Measurements from ENCODE around the gene THAP7. TPM values are rescaled to one million over a fixed set of nuclear protein-coding genes. Genes with fewer than 3 reads are reported as not detected.

Gene THAP7
- total and polyA plus RNA-seq, 2 donors (not counting 3 experiments of a cell fraction or from before 2014, with no cell fraction given): 13.5 to 24.4 TPM

DNA sequence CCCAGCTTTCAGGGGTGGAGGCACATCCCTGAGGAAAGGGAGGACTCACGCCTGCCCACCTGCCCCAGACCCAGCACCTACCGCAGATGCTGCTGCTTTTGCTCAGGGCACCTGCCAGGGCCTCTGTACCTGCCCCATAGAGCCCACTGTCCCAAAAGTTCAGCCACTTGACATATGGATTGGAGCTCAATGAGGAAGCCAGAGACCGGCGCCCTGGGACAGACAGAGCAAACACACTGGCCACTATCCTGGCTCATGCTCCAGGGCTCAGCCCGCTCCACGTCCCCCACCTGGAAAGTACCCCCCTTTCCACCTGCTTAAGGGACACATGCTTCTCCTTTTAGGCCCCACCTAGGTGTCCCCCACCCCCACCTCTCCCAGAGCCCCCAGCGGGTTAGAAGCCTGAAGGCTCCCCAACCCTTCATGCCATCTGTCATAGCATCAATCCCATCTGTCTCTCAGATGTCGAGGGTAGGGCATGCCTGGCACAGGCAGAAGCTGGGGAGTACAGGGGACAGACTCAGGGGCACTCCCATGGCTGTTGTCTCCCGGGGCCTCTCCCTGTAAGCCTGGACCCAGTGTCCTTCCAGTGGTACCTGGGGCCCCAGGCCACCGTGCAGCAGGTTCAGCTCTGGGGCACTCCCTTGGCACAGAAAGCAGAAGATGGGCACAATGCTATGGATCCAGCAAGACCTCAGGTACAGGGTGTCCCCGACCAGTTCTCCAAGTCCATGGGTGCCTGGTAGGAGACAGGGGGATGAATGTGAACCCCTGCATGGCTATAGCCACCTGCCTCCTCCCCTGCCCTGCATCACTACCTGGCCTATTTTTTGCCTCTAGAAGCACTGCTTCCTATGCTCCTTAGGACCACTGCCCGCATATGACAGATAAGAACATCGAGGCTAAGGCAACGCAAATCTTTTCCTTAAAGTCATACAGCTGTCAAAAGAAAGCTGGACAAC lies 10.8 kb upstream of the THAP7 start:
- Histone ChIP-seq H3K4me1 (ENCODE audit: control insufficient read depth, extremely low read depth, insufficient read depth, low read length) (peaks cover 13% of the 10 kb centered on the region), H3K4me2 (ENCODE audit: insufficient read depth, low read length) (no peak overlapping the region), H4K20me1 (replicated peaks; ENCODE audit: control insufficient read depth, extremely low read depth, insufficient read depth, low read length) (no peaks in the 10 kb centered on the region), H3K79me2 (ENCODE audit: control insufficient read depth, insufficient read depth, low read length) (no peaks in the 10 kb centered on the region), H3K27ac (ENCODE audit: insufficient read depth, low read depth, low read length) (no peak overlapping the region), H3K9ac (replicated peaks; ENCODE audit: extremely low read depth, insufficient read depth, low read length) (no peak overlapping the region), H2AFZ (ENCODE audit: low read depth, low read length) (no peak overlapping the region), H3K36me3 (ENCODE audit: control insufficient read depth in 2 of 2, extremely low read depth in 1 of 2, insufficient read depth in 2 of 2, low read length in 2 of 2) (no peaks in the 10 kb centered on the region), H3K27me3 (ENCODE audit: control insufficient read depth in 2 of 2, insufficient read depth in 2 of 2, low read length in 2 of 2) (no peaks in the 10 kb centered on the region), H3K9me3 (replicated peaks; ENCODE audit: control insufficient read depth, insufficient read depth, low read length) (no peaks in the 10 kb centered on the region), H3K4me3 (replicated peaks in 1 of 3; ENCODE audit: insufficient read depth in 1 of 3, low read depth in 1 of 3, low read length in 3 of 3) (no peak overlapping the region), H3K9me1 (replicated peaks; ENCODE audit: control insufficient read depth, extremely low read depth, insufficient read depth, low read length) (no peaks in the 10 kb centered on the region)
- FAIRE-seq: no peak
- DNase-seq (ENCODE audit: low read depth, low spot score): no peak
- CTCF ChIA-PET: interaction anchor here (0.7 to 1.4 kb wide), 2 partner anchors 9 to 10 kb away, joined by 3 to 6 read pairs; partner anchors contain the start of gene THAP7
- dilution Hi-C loops (cut with MboI; ENCODE audit: extremely low pct_ligation_motif_present, low sequenced_read_pairs): no loop called here
- BruUV-seq (replicated peaks): no TSS peak
- TF ChIP-seq GATA2 (IDR thresholded peaks at IDR 0.05; ENCODE audit: insufficient read depth, insufficient read length, low read depth, low read length): no peak
- intact Hi-C loops (cut with micrococcal nuclease): no loop called here
- POLR2A ChIA-PET: no interaction called here

DNA sequence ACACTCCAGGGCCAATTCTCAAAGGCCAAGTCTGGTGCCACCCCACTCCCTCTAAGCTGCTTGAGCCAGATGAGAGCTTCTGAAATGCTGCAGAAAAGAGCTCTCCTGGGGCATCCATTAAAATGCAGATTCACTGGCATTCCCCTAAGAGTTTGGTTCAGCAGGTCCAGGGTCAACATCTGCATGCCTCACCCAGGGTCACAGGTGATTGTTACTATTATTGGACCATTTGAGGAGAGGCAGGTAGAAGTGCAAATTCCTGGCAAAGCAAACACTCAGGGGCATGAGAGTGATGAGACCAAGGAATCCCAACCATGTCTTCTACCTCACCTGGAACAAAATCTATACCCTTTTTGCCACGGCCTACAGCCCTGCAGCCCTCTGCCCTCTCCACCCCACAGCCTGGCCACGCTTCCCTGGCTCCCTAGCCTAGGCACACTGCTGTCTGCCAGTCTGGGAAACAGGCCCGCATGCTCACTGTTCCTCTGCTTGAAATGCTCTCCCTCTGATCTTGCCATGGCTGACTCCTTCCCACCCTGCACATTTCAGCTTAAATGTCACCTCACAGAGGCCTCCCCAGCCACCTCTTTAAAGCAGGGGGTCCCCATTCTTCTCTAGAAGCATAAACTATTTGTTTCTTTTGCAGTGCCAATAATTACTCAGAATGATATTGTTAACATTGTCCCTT lies 8.7 kb upstream of the THAP7 start:
- Histone ChIP-seq H3K9me1 (replicated peaks; ENCODE audit: control insufficient read depth, extremely low read depth, insufficient read depth, low read length) (no peaks in the 10 kb centered on the region), H2AFZ (ENCODE audit: low read depth, low read length) (no peak overlapping the region), H3K9me3 (replicated peaks; ENCODE audit: control insufficient read depth, insufficient read depth, low read length) (no peaks in the 10 kb centered on the region), H3K36me3 (ENCODE audit: control insufficient read depth in 2 of 2, extremely low read depth in 1 of 2, insufficient read depth in 2 of 2, low read length in 2 of 2) (no peaks in the 10 kb centered on the region), H3K27ac (ENCODE audit: insufficient read depth, low read depth, low read length) (no peak overlapping the region), H3K4me2 (ENCODE audit: insufficient read depth, low read length) (no peak overlapping the region), H3K79me2 (ENCODE audit: control insufficient read depth, insufficient read depth, low read length) (no peaks in the 10 kb centered on the region), H3K27me3 (ENCODE audit: control insufficient read depth in 2 of 2, insufficient read depth in 2 of 2, low read length in 2 of 2) (no peaks in the 10 kb centered on the region), H3K4me1 (ENCODE audit: control insufficient read depth, extremely low read depth, insufficient read depth, low read length) (peaks cover 13% of the 10 kb centered on the region), H4K20me1 (replicated peaks; ENCODE audit: control insufficient read depth, extremely low read depth, insufficient read depth, low read length) (no peaks in the 10 kb centered on the region), H3K9ac (replicated peaks; ENCODE audit: extremely low read depth, insufficient read depth, low read length) (no peak overlapping the region), H3K4me3 (replicated peaks in 1 of 3; ENCODE audit: insufficient read depth in 1 of 3, low read depth in 1 of 3, low read length in 3 of 3) (no peak overlapping the region)
- no peak for DNase-seq (ENCODE audit: low read depth, low spot score)
- intact Hi-C loops (cut with micrococcal nuclease) (no loop called here), dilution Hi-C loops (cut with MboI; ENCODE audit: extremely low pct_ligation_motif_present, low sequenced_read_pairs) (no loop called here)
- no TSS peak for BruUV-seq (replicated peaks)
- CTCF ChIA-PET: no interaction called here
- TF ChIP-seq FOS (IDR thresholded peaks at IDR 0.05; ENCODE audit: borderline replicate concordance, insufficient read depth, low read length): no peak
- no peak for TF ChIP-seq JUN (IDR thresholded peaks at IDR 0.05; ENCODE audit: borderline replicate concordance, insufficient read depth, insufficient read length, low read depth)
- no peak for TF ChIP-seq EZH2 (IDR thresholded peaks at IDR 0.05; ENCODE audit: borderline replicate concordance, low read depth, low read length, severe bottlenecking)
- TF ChIP-seq, protein P1, sequence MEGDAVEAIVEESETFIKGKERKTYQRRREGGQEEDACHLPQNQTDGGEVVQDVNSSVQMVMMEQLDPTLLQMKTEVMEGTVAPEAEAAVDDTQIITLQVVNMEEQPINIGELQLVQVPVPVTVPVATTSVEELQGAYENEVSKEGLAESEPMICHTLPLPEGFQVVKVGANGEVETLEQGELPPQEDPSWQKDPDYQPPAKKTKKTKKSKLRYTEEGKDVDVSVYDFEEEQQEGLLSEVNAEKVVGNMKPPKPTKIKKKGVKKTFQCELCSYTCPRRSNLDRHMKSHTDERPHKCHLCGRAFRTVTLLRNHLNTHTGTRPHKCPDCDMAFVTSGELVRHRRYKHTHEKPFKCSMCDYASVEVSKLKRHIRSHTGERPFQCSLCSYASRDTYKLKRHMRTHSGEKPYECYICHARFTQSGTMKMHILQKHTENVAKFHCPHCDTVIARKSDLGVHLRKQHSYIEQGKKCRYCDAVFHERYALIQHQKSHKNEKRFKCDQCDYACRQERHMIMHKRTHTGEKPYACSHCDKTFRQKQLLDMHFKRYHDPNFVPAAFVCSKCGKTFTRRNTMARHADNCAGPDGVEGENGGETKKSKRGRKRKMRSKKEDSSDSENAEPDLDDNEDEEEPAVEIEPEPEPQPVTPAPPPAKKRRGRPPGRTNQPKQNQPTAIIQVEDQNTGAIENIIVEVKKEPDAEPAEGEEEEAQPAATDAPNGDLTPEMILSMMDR (IDR thresholded peaks at IDR 0.05; ENCODE audit: extremely low read depth in 1 of 2, insufficient read depth in 1 of 2, low read depth in 1 of 2, low read length in 2 of 2): no peak
- TF ChIP-seq, protein P2, sequence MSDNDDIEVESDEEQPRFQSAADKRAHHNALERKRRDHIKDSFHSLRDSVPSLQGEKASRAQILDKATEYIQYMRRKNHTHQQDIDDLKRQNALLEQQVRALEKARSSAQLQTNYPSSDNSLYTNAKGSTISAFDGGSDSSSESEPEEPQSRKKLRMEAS (IDR thresholded peaks at IDR 0.05; ENCODE audit: insufficient read depth, insufficient read length): no peak
- TF ChIP-seq MYC (IDR thresholded peaks at IDR 0.05; ENCODE audit: low read depth, low read length): no peak
- no peak for TF ChIP-seq GATA2 (IDR thresholded peaks at IDR 0.05; ENCODE audit: insufficient read depth, insufficient read length, low read depth, low read length)
- no peak for TF ChIP-seq POLR2AphosphoS5 (IDR thresholded peaks at IDR 0.05; ENCODE audit: insufficient read depth, low read depth, low read length)
- TF ChIP-seq POLR2A (IDR thresholded peaks at IDR 0.05; ENCODE audit: low read depth, low read length): no peak
- POLR2A ChIA-PET: no interaction called here
- no peak for FAIRE-seq

Measured in endothelial cell of umbilical vein (primary cell).